GM23338 (cell line): Measurements from ENCODE around the gene WDR54. TPM values are rescaled to one million over a fixed set of nuclear protein-coding genes. Genes with fewer than 3 reads are reported as not detected.
A peak's percentile ranks its signal among the peaks of the same experiment; 100 is the strongest.

Experiments used
- ATAC-seq: fragments of 200-7000 bp; cut with Tn5 transposase; 3 replicates; pipeline ENCODE4 v1.9.1; 2020
- DNase-seq: peaks from one replicate; pipeline ENCODE4 v3.0.0-alpha.2; 2015; ENCODE audit warnings: low spot score
- H2AFZ ChIP-seq: fragments of 200-600 bp; sonication (generic); 2 replicates; pipeline ENCODE4 v1.8.0; 2016; ENCODE audit warnings: antibody characterized with exemption, mild to moderate bottlenecking, moderate library complexity
- H3F3A ChIP-seq: fragments of 200-600 bp; sonication (generic); replicated peaks from 2 replicates; pipeline ENCODE4 v1.8.0; 2017; ENCODE audit warnings: antibody characterized with exemption, mixed run types, low read depth
- H3K27ac ChIP-seq: fragments of 200-600 bp; sonication (generic); 2 replicates; pipeline ENCODE4 v1.6.1; 2016; ENCODE audit warnings: low read depth
- H3K27me3 ChIP-seq: fragments of 200-600 bp; sonication (generic); 2 replicates; pipeline ENCODE4 v1.8.0; 2016; ENCODE audit warnings: mild to moderate bottlenecking, mixed run types, moderate library complexity; ENCODE audit not compliant: insufficient read depth
- H3K36me3 ChIP-seq: fragments of 200-600 bp; sonication (generic); 2 replicates; pipeline ENCODE4 v1.8.0; 2016; ENCODE audit warnings: mild to moderate bottlenecking; ENCODE audit not compliant: insufficient read depth
- H3K4me1 ChIP-seq: fragments of 200-600 bp; sonication (generic); 2 replicates; pipeline ENCODE4 v1.8.0; 2016; ENCODE audit warnings: mild to moderate bottlenecking, moderate library complexity; ENCODE audit not compliant: insufficient read depth
- H3K4me2 ChIP-seq: fragments of 200-600 bp; sonication (generic); 2 replicates; pipeline ENCODE4 v1.7.1; 2017; ENCODE audit warnings: mixed run types
- H3K4me3 ChIP-seq: fragments of 200-600 bp; sonication (generic); 2 replicates; pipeline ENCODE4 v1.6.1; 2016; ENCODE audit warnings: mixed run types
- H3K79me2 ChIP-seq: fragments of 200-600 bp; sonication (generic); replicated peaks from 2 replicates; pipeline ENCODE4 v1.8.0; 2017; ENCODE audit warnings: mild to moderate bottlenecking; ENCODE audit not compliant: insufficient read depth
- H3K9me2 ChIP-seq: fragments of 200-600 bp; sonication (generic); 2 replicates; pipeline ENCODE4 v1.8.0; 2017; ENCODE audit not compliant: insufficient read depth
- H4K20me1 ChIP-seq: fragments of 200-600 bp; sonication (generic); replicated peaks from 2 replicates; pipeline ENCODE4 v1.8.0; 2017; ENCODE audit warnings: mild to moderate bottlenecking; ENCODE audit not compliant: insufficient read depth
- H3K27ac Mint-ChIP-seq: 2 replicates; pipeline ENCODE4 v1.8.0; 2020; ENCODE audit warnings: inconsistent platforms, mild to moderate bottlenecking, moderate library complexity, mixed read lengths
- H3K27me3 Mint-ChIP-seq: 3 replicates; pipeline ENCODE4 v1.8.0; 2022; ENCODE audit warnings: low read depth, mild to moderate bottlenecking, moderate library complexity, mixed read lengths, inconsistent platforms; ENCODE audit not compliant: insufficient read depth, poor library complexity
- H3K36me3 Mint-ChIP-seq: 3 replicates; pipeline ENCODE4 v1.8.0; 2021; ENCODE audit warnings: low read depth, mild to moderate bottlenecking, inconsistent platforms, moderate library complexity, mixed read lengths
- H3K4me1 Mint-ChIP-seq: 3 replicates; pipeline ENCODE4 v1.8.0; 2020; ENCODE audit warnings: mild to moderate bottlenecking, inconsistent platforms, mixed read lengths
- H3K4me3 Mint-ChIP-seq: 3 replicates; pipeline ENCODE4 v1.8.0; 2021; ENCODE audit warnings: moderate library complexity, mild to moderate bottlenecking, inconsistent platforms, mixed read lengths
- H3K9me3 Mint-ChIP-seq: 3 replicates; pipeline ENCODE4 v1.8.0; 2020; ENCODE audit warnings: moderate library complexity, mild to moderate bottlenecking, inconsistent platforms, mixed read lengths
- CREB1 ChIP-seq: fragments of 250-450 bp; sonication (Bioruptor Pico); IDR thresholded peaks from 2 replicates; pipeline ENCODE4 v1.5.0; 2020; ENCODE audit warnings: low read depth, mild to moderate bottlenecking, moderate library complexity
- EZH2phosphoT487 ChIP-seq: fragments of 200-600 bp; sonication (generic); IDR thresholded peaks from one replicate; pipeline ENCODE4 v1.8.1; 2018; ENCODE audit warnings: antibody characterized with exemption; ENCODE audit not compliant: unreplicated experiment
- POLR2AphosphoS5 ChIP-seq: IDR thresholded peaks from 2 replicates; pipeline ENCODE4 v1.6.1; 2016; ENCODE audit warnings: antibody characterized with exemption, low read depth
- ZNF114 ChIP-seq: fragments of 250-450 bp; sonication (Bioruptor Pico); IDR thresholded peaks from 2 replicates; pipeline ENCODE4 v1.5.0; 2020; ENCODE audit warnings: mild to moderate bottlenecking, moderate library complexity
- ZNF462 ChIP-seq: fragments of 250-450 bp; sonication (Bioruptor Pico); IDR thresholded peaks from 2 replicates; pipeline ENCODE4 v1.5.0; 2020; ENCODE audit warnings: mild to moderate bottlenecking, moderate library complexity
- long read RNA-seq: library from polyadenylated mRNA; unstranded; transcript quantifications from one replicate; pipeline ENCODE4 v2.0.0, GENCODE V29; 2020; ENCODE audit not compliant: unreplicated experiment
- polyA plus RNA-seq: library from polyadenylated mRNA; unstranded; fragments of >200 nt; fragmentation: Nextera tagmentation; extraction: Ambion mirVana; gene quantifications from 2 replicates; pipeline ENCODE4 v1.2.1, GENCODE V29; 2016
- total RNA-seq: library from RNA; depleted of rRNA; stranded (reverse); fragments of >200 nt; shearing (Covaris generic); gene quantifications from 2 replicates; pipeline ENCODE4 v1.2.3, GENCODE V29; 2014; rRNA removed
- TF ChIP-seq, protein P1 (sequence below): IDR thresholded peaks from 2 replicates; pipeline ENCODE4 v1.6.1; 2016; ENCODE audit warnings: antibody characterized with exemption

The WDR54 gene, protein sequence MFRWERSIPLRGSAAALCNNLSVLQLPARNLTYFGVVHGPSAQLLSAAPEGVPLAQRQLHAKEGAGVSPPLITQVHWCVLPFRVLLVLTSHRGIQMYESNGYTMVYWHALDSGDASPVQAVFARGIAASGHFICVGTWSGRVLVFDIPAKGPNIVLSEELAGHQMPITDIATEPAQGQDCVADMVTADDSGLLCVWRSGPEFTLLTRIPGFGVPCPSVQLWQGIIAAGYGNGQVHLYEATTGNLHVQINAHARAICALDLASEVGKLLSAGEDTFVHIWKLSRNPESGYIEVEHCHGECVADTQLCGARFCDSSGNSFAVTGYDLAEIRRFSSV
- total RNA-seq (41.3 and 41.6 TPM in 2 replicates), polyA plus RNA-seq (35.2 and 42.6 TPM in 2 replicates)
- long read RNA-seq, transcript WDR54-201 (10 exons, 1,147 nt) = major isoform, 65 of 95 reads
- long read RNA-seq, transcript WDR54-210 (10 exons, 1,046 nt) = minor isoform, 5 of 95 reads
- long read RNA-seq, partial matches to known transcripts = 4 of 95 reads
- long read RNA-seq, other reads (novel, unspliced or antisense) = 20 of 95 reads

- peaks cover 46% of the 10 kb centered on the region for H3K27me3 Mint-ChIP-seq
- H3K36me3 ChIP-seq = no peaks in the 10 kb centered on the region
- H3K36me3 Mint-ChIP-seq = peaks cover 15% of the 10 kb centered on the region
- no peaks in the 10 kb centered on the region for H3K9me2 ChIP-seq
- peaks cover 17% of the 10 kb centered on the region for H3K4me1 Mint-ChIP-seq
- H3K4me3 Mint-ChIP-seq = peak within 1 kb of the TSS; percentile 95
- peaks cover 7% of the 10 kb centered on the region for H3K4me1 ChIP-seq
- H3F3A ChIP-seq = peaks cover 8% of the 10 kb centered on the region; the same call in 1 of the 2 replicates
- no peaks in the 10 kb centered on the region for H3K79me2 ChIP-seq
- peak within 1 kb of the TSS; percentile 98 for H2AFZ ChIP-seq
- H3K27ac ChIP-seq = peak within 1 kb of the TSS; percentile 91
- peak within 1 kb of the TSS; percentile 95 for H3K27ac Mint-ChIP-seq
- no peaks in the 10 kb centered on the region; the same call in 1 of the 2 replicates for H4K20me1 ChIP-seq
- ATAC-seq (peak; percentile 86), DNase-seq (peak; percentile 96)
- H3K9me3 Mint-ChIP-seq = no peaks in the 10 kb centered on the region
- H3K4me3 ChIP-seq = peak within 1 kb of the TSS; percentile 82
- H3K27me3 ChIP-seq = peaks cover 17% of the 10 kb centered on the region
- TF ChIP-seq, protein P1, sequence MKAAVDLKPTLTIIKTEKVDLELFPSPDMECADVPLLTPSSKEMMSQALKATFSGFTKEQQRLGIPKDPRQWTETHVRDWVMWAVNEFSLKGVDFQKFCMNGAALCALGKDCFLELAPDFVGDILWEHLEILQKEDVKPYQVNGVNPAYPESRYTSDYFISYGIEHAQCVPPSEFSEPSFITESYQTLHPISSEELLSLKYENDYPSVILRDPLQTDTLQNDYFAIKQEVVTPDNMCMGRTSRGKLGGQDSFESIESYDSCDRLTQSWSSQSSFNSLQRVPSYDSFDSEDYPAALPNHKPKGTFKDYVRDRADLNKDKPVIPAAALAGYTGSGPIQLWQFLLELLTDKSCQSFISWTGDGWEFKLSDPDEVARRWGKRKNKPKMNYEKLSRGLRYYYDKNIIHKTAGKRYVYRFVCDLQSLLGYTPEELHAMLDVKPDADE = peak; percentile 51; the same call in 1 of the 2 replicates
- TF ChIP-seq ZNF114 = no peak
- no peak for TF ChIP-seq EZH2phosphoT487
- TF ChIP-seq ZNF462 = no peak
- TF ChIP-seq CREB1 (CRISPR knock-in tag) = peak; percentile 26
- peak; percentile 80 for TF ChIP-seq POLR2AphosphoS5
- H3K4me2 ChIP-seq = peak within 1 kb of the TSS; percentile 87
These were observed at the start of gene WDR54, which contains the start of gene C2orf81 for GRCh38 chr2:74421221-74421870. Gene WDR54 (plus strand): TSS chr2:74421730. CDS start chr2:74422154, 424 bp downstream. Gene C2orf81 (minus strand): TSS chr2:74421619. CDS start chr2:74421560, 59 bp downstream.
